ENCODE measurements around the gene OSGIN1. TPM values are rescaled to one million over a fixed set of nuclear protein-coding genes. Genes with fewer than 3 reads are reported as not detected.

The OSGIN1 gene, protein sequence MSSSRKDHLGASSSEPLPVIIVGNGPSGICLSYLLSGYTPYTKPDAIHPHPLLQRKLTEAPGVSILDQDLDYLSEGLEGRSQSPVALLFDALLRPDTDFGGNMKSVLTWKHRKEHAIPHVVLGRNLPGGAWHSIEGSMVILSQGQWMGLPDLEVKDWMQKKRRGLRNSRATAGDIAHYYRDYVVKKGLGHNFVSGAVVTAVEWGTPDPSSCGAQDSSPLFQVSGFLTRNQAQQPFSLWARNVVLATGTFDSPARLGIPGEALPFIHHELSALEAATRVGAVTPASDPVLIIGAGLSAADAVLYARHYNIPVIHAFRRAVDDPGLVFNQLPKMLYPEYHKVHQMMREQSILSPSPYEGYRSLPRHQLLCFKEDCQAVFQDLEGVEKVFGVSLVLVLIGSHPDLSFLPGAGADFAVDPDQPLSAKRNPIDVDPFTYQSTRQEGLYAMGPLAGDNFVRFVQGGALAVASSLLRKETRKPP
- total RNA-seq (2022; extraction: Qiagen RNA extraction; ENCODE audit: low read depth): 20.4 to 40.0 TPM (median 24.5 TPM) in 5 replicates

GRCh38 chr16:83952940-83953795 lies at the start of gene OSGIN1:
OSGIN1 (plus strand) TSS chr16:83953240; CDS start chr16:83957672, 4,432 bp downstream.

DNA sequence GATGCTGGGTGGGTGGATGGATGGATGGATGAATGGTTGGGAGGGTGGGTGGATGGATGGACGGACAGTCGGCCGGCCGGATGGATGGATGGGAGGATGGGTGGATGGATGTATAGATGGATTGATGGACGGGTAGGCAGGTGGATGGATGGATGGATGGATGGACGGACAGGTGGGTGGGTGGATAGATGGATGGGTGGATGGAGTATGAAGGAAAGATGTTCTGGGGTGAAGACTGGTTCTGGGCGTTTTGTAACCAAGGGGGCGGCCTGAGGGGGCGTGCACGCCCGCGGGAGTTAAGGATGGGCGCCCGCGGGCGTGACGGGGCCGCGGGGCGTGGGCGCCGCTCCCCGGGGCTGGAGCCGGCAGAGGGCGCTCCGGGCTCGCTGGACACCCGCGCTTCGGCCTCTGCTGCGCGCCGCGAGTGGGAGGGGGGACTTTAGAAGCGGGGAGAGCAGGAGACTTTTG lies 14.8 kb downstream of the OSGIN1 start, which contains the start of gene NECAB2:
Gene NECAB2, plus strand, starts transcription at position 407 of the 468 bp plus-strand sequence. CDS start 405 bp downstream, outside the sequence.

Other genes starting within 250 kb of the OSGIN1 start
- 122 to 196 TPM (median 181 TPM) in 5 replicates for gene HSBP1, start 145.3 kb upstream of the OSGIN1 start, total RNA-seq (2022; extraction: Qiagen RNA extraction; ENCODE audit: low read depth)
- gene MLYCD, start 54.1 kb upstream of the OSGIN1 start, total RNA-seq (2022; extraction: Qiagen RNA extraction; ENCODE audit: low read depth): 1.3 to 1.9 TPM (median 1.8 TPM) in 5 replicates
- 1.7 to 4.0 TPM (median 1.9 TPM) in 5 replicates for gene NECAB2, start 15.0 kb downstream of the OSGIN1 start, total RNA-seq (2022; extraction: Qiagen RNA extraction; ENCODE audit: low read depth)
- not detected in 5 replicates for gene SLC38A8, start 89.6 kb downstream of the OSGIN1 start, total RNA-seq (2022; extraction: Qiagen RNA extraction; ENCODE audit: low read depth)
- 34.2 to 49.0 TPM (median 46.7 TPM) in 5 replicates for gene MBTPS1, start 163.7 kb downstream of the OSGIN1 start, total RNA-seq (2022; extraction: Qiagen RNA extraction; ENCODE audit: low read depth)
- gene HSDL1, start 191.9 kb downstream of the OSGIN1 start, total RNA-seq (2022; extraction: Qiagen RNA extraction; ENCODE audit: low read depth): 14.6 to 19.7 TPM (median 18.5 TPM) in 5 replicates
- 0.18 to 0.28 TPM (median 0.22 TPM) in 4 of 5 replicates, not detected in the other for gene DNAAF1, start 192.1 kb downstream of the OSGIN1 start, total RNA-seq (2022; extraction: Qiagen RNA extraction; ENCODE audit: low read depth)
- gene TAF1C, start 233.8 kb downstream of the OSGIN1 start, total RNA-seq (2022; extraction: Qiagen RNA extraction; ENCODE audit: low read depth): 16.1 to 37.0 TPM (median 31.8 TPM) in 5 replicates
- not detected in 5 replicates for gene ADAD2, start 237.9 kb downstream of the OSGIN1 start, total RNA-seq (2022; extraction: Qiagen RNA extraction; ENCODE audit: low read depth)